CD4-positive, alpha-beta memory T cell (primary cell): Measurements from ENCODE around the gene POLL. TPM values are rescaled to one million over a fixed set of nuclear protein-coding genes. Genes with fewer than 3 reads are reported as not detected.
"Not testable (repeated sequence)": the region's sequence is repeated elsewhere in the genome, so short reads cannot be mapped to it uniquely, and the experiment has no call there.

ENCODE experiments used
- CTCF ChIA-PET: fragments of 350-600 bp; sonication (Branson Sonifier 250); formaldehyde crosslinking; loops from one replicate; lab custom pipeline; 2021; ENCODE audit warnings: inconsistent platforms; ENCODE audit not compliant: partially characterized antibody; lab: Charles Lee
- POLR2A ChIA-PET: fragments of 350-600 bp; sonication (Branson Sonifier 250); formaldehyde crosslinking; loops from one replicate; lab custom pipeline; 2021; ENCODE audit not compliant: partially characterized antibody; lab: Charles Lee
- DNase-seq, 5 donors: peaks; one replicate each; pipeline versions ENCODE4 v3.0.0 to v3.0.0-alpha.2; 2020 to 2022; ENCODE audit warnings: mixed read lengths in 1 of 5
- H3K27ac ChIP-seq: one replicate; pipeline ENCODE4 v1.7.0; 2013; ENCODE audit warnings: low read depth, low read length
- H3K27me3 ChIP-seq: 2 replicates; pipeline ENCODE4 v1.7.0; 2013; ENCODE audit warnings: mild to moderate bottlenecking, low read length, moderate library complexity; ENCODE audit not compliant: insufficient read depth
- H3K36me3 ChIP-seq: 2 replicates; pipeline ENCODE4 v1.7.0; 2013; ENCODE audit warnings: mild to moderate bottlenecking, low read length, moderate library complexity; ENCODE audit not compliant: insufficient read depth
- H3K4me1 ChIP-seq: 2 replicates; pipeline ENCODE4 v1.7.0; 2013; ENCODE audit warnings: mild to moderate bottlenecking, low read length, moderate library complexity; ENCODE audit not compliant: insufficient read depth
- H3K4me3 ChIP-seq, 2 donors: one replicate each; pipeline ENCODE4 v1.7.0; 2013; ENCODE audit warnings: low read length in 2 of 2, mild to moderate bottlenecking in 1 of 2
- H3K9me3 ChIP-seq, 2 donors: one replicate each; pipeline ENCODE4 v1.7.0; 2013; ENCODE audit warnings: low read length in 2 of 2, control low read depth in 1 of 2; ENCODE audit not compliant: control insufficient read depth in 1 of 2
- H3K27ac Mint-ChIP-seq, 7 donors: one replicate each; pipeline ENCODE4 v1.8.0; 2020 to 2021; ENCODE audit warnings: mixed read lengths in 7 of 7, mild to moderate bottlenecking in 6 of 7, inconsistent platforms in 3 of 7, moderate library complexity in 3 of 7
- H3K27me3 Mint-ChIP-seq, 2 donors: one replicate each; pipeline ENCODE4 v1.8.0; 2020 to 2021; ENCODE audit warnings: mixed read lengths in 2 of 2
- H3K36me3 Mint-ChIP-seq, 2 donors: one replicate each; pipeline ENCODE4 v1.8.0; 2020 to 2021; ENCODE audit warnings: mixed read lengths in 2 of 2, inconsistent platforms in 1 of 2, mild to moderate bottlenecking in 1 of 2
- H3K4me1 Mint-ChIP-seq, 4 donors: one replicate each; pipeline ENCODE4 v1.8.0; 2020 to 2021; ENCODE audit warnings: mixed read lengths in 4 of 4, mild to moderate bottlenecking in 1 of 4
- H3K4me3 Mint-ChIP-seq, 8 donors: one replicate each; pipeline ENCODE4 v1.8.0; 2020 to 2021; ENCODE audit warnings: mixed read lengths in 8 of 8, mild to moderate bottlenecking in 7 of 8, moderate library complexity in 6 of 8, inconsistent platforms in 3 of 8
- H3K9me3 Mint-ChIP-seq, 8 donors: one replicate each; pipeline ENCODE4 v1.8.0; 2020 to 2021; ENCODE audit warnings: mixed read lengths in 8 of 8, mild to moderate bottlenecking in 5 of 8, inconsistent platforms in 3 of 8, moderate library complexity in 1 of 8
- intact Hi-C: fragments of 100-400 bp; cut with micrococcal nuclease; formaldehyde crosslinking; loops from one replicate; pipeline ENCODE4 v1.15.1; 2023
- polyA plus RNA-seq, 2 donors: library from polyadenylated mRNA; unstranded; fragments of 300-500 nt; fragmentation: Illumina TruSeq; gene quantifications; one replicate each; pipeline ENCODE4 v1.2.3, GENCODE V29; 2021
- total RNA-seq, 2 experiments: library from RNA; stranded (reverse); gene quantifications; one replicate each; pipeline ENCODE4 v1.2.3, GENCODE V29; 2021

POLL gene
- total RNA-seq (10 to 100 TPM; 57.0 to 59.3 TPM), polyA plus RNA-seq (10 to 100 TPM in 1 of 2 donors, 1 to 10 TPM in 1; 9.2 to 13.0 TPM)

DNA sequence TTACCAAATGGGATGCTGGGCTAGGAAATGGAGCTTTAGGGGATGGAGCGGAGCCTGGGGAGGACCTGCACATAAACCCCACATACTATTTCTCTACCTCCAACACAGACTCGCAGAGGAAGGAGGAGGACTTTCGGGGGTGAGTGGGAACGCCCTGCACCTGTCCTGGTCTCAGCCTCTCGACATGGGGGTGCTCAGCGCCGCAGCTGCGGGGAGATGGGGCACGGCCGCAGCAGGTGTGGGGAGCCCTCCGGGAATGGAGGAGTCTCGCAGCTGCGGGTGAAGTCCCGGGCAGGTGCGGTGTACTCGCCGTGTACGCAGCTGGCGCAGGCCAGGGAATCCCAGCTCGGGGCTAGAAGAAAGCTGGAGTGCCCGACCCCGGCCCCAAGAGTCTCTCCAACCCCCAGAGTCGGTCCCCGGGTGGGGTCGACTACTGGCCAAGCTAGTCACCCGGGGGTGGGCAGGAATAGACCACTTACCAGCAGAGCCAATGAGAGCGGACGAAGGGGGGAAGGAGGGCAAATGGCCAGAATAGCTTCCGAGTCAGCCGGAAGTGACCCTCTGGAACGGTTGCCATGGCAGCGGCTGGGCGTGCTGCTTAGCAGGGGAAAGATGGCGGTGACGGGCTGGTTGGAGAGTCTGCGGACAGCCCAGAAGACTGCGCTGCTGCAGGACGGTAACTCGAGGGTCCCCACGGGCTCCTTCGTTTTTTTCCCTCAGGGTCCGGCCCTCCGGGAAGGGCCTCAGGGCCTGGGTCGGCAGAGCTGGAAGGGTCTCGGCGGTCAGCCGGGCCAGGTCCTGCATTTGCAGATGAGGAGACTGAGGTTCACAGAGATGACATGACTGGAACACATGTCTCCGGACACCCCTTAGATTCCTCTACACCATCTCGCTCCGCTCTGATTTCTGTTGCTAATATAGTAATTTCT lies at the start of gene POLL, which contains the start of gene DPCD:
POLL (minus strand) TSS at position 533 of the 929 bp plus-strand sequence. CDS start 897 bp downstream, outside the sequence.
DPCD (plus strand) TSS at position 597 of the 929 bp plus-strand sequence; CDS start at position 613, 16 bp downstream.
- H3K4me1 Mint-ChIP-seq = peaks cover 11 to 40% (median 26%) of the 10 kb centered on the region in 4 donors
- peaks cover 6% of the 10 kb centered on the region for H3K36me3 ChIP-seq
- H3K9me3 Mint-ChIP-seq = no peaks in the 10 kb centered on the region
- peaks cover 18 to 27% of the 10 kb centered on the region in 2 donors for H3K36me3 Mint-ChIP-seq
- DNase-seq = peak; percentile 83 to 86 (median 85)
- peak within 1 kb of the TSS; percentile 94 to 97 (median 94) for H3K4me3 Mint-ChIP-seq
- ChIA-PET CTCF (interaction anchor here (1.0 to 3.8 kb wide), 3 partner anchors 15 to 374 kb away, joined by 3 to 18 read pairs (median 13); no protein-coding TSS in a partner anchor), POLR2A (interaction anchor here (0.6 to 2.3 kb wide), 7 partner anchors 10 to 657 kb away, joined by 3 to 12 read pairs (median 4); partner anchors contain the start of gene GBF1)
- H3K27me3 ChIP-seq = no peaks in the 10 kb centered on the region
- intact Hi-C loops = loop anchor here (1.0 to 5.0 kb wide), 2 partner anchors 18 to 194 kb away; partner anchors contain the start of gene NPM3
- peak within 1 kb of the TSS; percentile 64 for H3K27ac ChIP-seq
- peak within 1 kb of the TSS; percentile 82 to 93 (median 91) for H3K27ac Mint-ChIP-seq
- peak within 1 kb of the TSS; percentile 79 to 81 for H3K4me3 ChIP-seq
- no peaks in the 10 kb centered on the region for H3K9me3 ChIP-seq
- H3K4me1 ChIP-seq = peaks cover 17% of the 10 kb centered on the region
- no peaks in the 10 kb centered on the region for H3K27me3 Mint-ChIP-seq

DNA sequence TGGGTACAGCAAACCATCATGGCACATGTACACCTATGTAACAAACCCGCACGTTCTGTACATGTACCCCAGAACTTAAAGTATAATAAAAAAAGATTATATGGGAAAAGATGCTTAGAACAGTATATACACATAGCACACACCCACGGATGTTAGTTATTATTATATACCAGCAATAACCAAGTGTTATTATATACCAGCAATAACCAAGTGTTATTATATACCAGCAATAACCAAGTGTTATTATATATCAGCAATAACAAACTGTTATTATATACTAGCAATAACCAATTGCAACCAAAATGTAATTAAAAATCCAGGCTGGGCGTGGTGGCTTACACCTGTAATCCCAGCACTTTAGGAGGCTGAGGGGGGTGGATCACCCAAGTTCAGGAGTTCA lies 45.5 kb upstream of the POLL start:
- H3K4me3 ChIP-seq, POLR2A ChIA-PET, H3K9me3 Mint-ChIP-seq, H3K4me1 ChIP-seq, H3K9me3 ChIP-seq, H3K27me3 ChIP-seq, H3K27ac Mint-ChIP-seq, H3K27me3 Mint-ChIP-seq, H3K36me3 ChIP-seq, intact Hi-C loops, CTCF ChIA-PET, H3K4me3 Mint-ChIP-seq, H3K27ac ChIP-seq, DNase-seq: not testable (repeated sequence)
- Mint-ChIP-seq H3K4me1 (peaks cover 10 to 28% (median 19%) of the 10 kb centered on the region in 4 donors), H3K36me3 (peaks cover 32 to 53% of the 10 kb centered on the region in 2 donors)

DNA sequence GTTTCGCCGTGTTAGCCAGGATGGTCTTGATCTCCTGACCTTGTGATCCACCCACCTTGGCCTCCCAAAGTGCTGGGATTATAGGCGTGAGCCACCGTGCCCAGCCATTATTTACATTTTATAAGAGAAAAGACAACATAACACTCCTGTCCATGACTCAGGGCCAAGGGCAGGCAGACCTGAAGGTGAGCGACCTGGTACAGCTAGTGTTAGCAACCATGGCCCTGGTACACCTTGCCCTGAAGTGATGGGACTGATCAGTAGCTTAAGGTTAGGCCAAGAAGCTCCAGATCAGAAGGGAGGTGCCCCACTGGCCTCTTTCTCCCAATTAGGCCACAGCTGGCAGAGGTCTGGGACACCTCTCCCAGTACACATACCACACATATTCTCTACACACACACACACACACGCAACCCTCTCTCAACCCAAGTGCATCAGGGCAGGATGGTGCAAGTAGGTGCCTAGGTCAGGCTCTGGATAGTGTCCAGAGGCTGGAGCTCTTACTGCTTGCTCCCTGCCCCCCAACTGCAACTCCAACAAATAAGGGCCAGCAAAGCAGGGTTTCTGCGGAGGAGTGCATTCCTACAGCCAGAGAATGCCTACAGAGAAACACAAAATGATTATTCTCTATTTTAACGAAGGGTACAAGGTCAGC lies 43.9 kb upstream of the POLL start:
- Mint-ChIP-seq H3K36me3 (peaks cover 30 to 58% of the 10 kb centered on the region in 2 donors), H3K4me1 (peaks cover 16 to 35% (median 20%) of the 10 kb centered on the region in 4 donors), H3K9me3 (no peaks in the 10 kb centered on the region), H3K27me3 (no peaks in the 10 kb centered on the region), H3K4me3 (no peak overlapping the region), H3K27ac (peak overlapping the region in 1 of 7 donors; percentile 71)
- intact Hi-C loops = no loop called here
- H3K36me3 ChIP-seq = no peaks in the 10 kb centered on the region
- no peaks in the 10 kb centered on the region for H3K9me3 ChIP-seq
- ChIA-PET POLR2A (no interaction called here), CTCF (no interaction called here)
- DNase-seq = no peak
- no peaks in the 10 kb centered on the region for H3K27me3 ChIP-seq
- no peak overlapping the region for H3K27ac ChIP-seq
- H3K4me3 ChIP-seq = no peak overlapping the region
- H3K4me1 ChIP-seq = no peaks in the 10 kb centered on the region

DNA sequence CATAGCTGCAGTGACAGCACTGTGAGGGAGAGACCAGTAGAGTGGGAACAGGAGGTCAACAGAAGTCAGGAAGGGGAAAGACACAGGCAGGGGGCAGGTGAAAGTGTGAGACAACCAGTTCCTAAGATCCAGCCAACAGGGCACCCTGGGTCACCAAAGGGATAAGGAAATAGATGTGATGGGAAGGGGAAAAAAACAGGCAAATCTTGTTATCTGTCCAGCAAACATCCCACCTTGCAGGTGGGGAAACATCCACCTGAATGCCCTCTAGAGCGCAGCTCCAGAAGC lies 42.5 kb upstream of the POLL start:
- Histone ChIP-seq H3K9me3 (no peaks in the 10 kb centered on the region), H3K4me1 (no peaks in the 10 kb centered on the region), H3K4me3 (no peak overlapping the region), H3K27ac (no peak overlapping the region), H3K27me3 (no peaks in the 10 kb centered on the region), H3K36me3 (peaks cover 3% of the 10 kb centered on the region)
- peaks cover 17 to 40% (median 19%) of the 10 kb centered on the region in 4 donors for H3K4me1 Mint-ChIP-seq
- CTCF ChIA-PET = no interaction called here
- POLR2A ChIA-PET = no interaction called here
- H3K27me3 Mint-ChIP-seq = no peaks in the 10 kb centered on the region
- H3K36me3 Mint-ChIP-seq = peaks cover 28 to 57% of the 10 kb centered on the region in 2 donors
- intact Hi-C loops = no loop called here
- no peak for DNase-seq
- H3K9me3 Mint-ChIP-seq = no peaks in the 10 kb centered on the region
- H3K27ac Mint-ChIP-seq = peak overlapping the region in 2 of 7 donors; percentile 22 to 38
- no peak overlapping the region for H3K4me3 Mint-ChIP-seq

DNA sequence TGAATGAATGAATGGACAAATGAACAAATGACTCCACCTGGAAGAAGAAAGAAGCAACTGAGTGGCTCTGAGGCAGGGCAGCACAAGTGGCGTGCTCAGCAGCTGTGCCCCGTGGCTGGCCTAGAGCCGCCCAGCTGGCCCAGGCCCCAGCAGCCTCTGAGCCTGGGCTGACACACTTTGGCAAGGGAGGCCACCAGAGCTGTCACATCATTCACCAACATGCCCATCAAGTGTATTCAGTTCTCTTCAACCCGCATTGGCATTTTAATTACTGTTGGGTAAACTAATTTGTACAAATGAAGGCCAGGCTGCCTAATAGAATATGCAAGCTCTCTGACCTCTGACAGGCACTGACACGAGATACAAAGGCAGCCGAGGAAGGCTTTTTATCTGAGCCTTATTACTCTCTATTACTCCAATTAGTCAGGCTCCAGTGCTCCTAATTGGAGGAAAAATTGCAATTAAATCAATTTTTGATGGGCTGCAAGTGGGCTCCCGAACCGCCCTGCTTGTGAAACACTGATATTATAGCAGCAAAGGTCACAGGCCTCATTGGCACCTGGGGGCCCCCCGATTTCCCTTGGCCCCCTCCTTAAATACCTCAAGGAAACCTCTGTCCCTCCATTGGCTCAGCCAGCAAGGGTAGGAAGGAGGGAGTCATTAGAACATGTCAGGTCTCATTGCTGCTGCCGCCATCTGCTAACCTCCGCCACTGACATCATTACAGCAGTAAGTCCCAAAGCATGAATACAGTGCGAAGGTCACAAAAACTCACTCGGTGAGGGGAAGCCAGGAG lies 42.0 kb upstream of the POLL start:
- H3K9me3 Mint-ChIP-seq = no peaks in the 10 kb centered on the region
- Histone ChIP-seq H3K27ac (no peak overlapping the region), H3K27me3 (no peaks in the 10 kb centered on the region), H3K36me3 (peaks cover 8% of the 10 kb centered on the region), H3K9me3 (no peaks in the 10 kb centered on the region), H3K4me1 (no peaks in the 10 kb centered on the region), H3K4me3 (no peak overlapping the region)
- peaks cover 18 to 40% (median 20%) of the 10 kb centered on the region in 4 donors for H3K4me1 Mint-ChIP-seq
- no peaks in the 10 kb centered on the region for H3K27me3 Mint-ChIP-seq
- H3K4me3 Mint-ChIP-seq = no peak overlapping the region
- ChIA-PET POLR2A (no interaction called here), CTCF (interaction anchor here (0.8 kb wide), 1 partner anchor 27 kb away, joined by 3 read pairs; no protein-coding TSS in a partner anchor)
- no peak for DNase-seq
- intact Hi-C loops = no loop called here
- peak overlapping the region in 1 of 7 donors; percentile 38 for H3K27ac Mint-ChIP-seq
- peaks cover 33 to 60% of the 10 kb centered on the region in 2 donors for H3K36me3 Mint-ChIP-seq

DNA sequence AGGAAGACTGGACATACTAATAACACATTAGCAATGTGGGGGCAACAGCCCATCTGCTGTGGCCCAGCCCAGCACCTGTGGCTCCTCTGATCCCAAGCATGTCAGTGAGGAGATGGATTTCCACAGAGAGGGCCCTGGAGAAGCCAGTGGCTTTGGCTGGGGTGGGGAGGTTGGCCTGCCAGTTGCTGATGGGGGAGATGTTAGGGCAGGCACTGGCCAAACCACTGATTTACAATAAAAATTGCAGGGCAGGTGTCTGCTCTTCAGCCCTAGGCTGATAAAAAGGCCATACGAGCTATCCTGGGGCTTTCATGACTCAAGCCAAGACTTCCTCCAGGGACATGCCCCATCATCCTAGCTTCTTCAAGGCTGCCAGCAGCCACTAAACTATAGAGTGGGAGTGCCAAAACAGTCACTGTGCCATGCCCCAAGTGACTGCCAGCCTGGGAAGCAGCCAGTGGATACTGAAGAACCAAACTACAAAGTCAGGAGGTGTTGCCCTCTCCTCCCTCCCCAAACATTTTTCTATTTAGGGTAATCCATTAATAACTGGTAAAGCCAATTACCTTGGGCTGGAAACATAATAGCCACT lies 37.9 kb upstream of the POLL start:
- Mint-ChIP-seq H3K27me3 (no peaks in the 10 kb centered on the region), H3K27ac (peak overlapping the region in 1 of 7 donors; percentile 8), H3K4me3 (no peak overlapping the region), H3K9me3 (no peaks in the 10 kb centered on the region), H3K4me1 (peaks cover 9 to 20% (median 13%) of the 10 kb centered on the region in 4 donors), H3K36me3 (peaks cover 52 to 73% of the 10 kb centered on the region in 2 donors)
- no peaks in the 10 kb centered on the region for H3K4me1 ChIP-seq
- peaks cover 17% of the 10 kb centered on the region for H3K36me3 ChIP-seq
- intact Hi-C loops = no loop called here
- POLR2A ChIA-PET = no interaction called here
- no peak for DNase-seq
- no peak overlapping the region for H3K27ac ChIP-seq
- CTCF ChIA-PET = no interaction called here
- H3K27me3 ChIP-seq = no peaks in the 10 kb centered on the region
- H3K4me3 ChIP-seq = no peak overlapping the region
- no peaks in the 10 kb centered on the region for H3K9me3 ChIP-seq
